DND-41 (cell line): ENCODE measurements around the gene GOLGA6A.

Source experiments
- EZH2 ChIP-seq: IDR thresholded peaks from 3 replicates; pipeline ENCODE4 v1.6.1; 2012; ENCODE audit warnings: borderline replicate concordance, low read depth, mild to moderate bottlenecking, moderate library complexity, low read length, inconsistent platforms; ENCODE audit not compliant: severe bottlenecking
- TF ChIP-seq, protein P1 (sequence below): IDR thresholded peaks from 2 replicates; pipeline ENCODE4 v1.5.1; 2012; ENCODE audit warnings: borderline replicate concordance, low read length, moderate library complexity, mild to moderate bottlenecking; ENCODE audit not compliant: poor library complexity, severe bottlenecking; ENCODE audit errors: extremely low read depth

DNA sequence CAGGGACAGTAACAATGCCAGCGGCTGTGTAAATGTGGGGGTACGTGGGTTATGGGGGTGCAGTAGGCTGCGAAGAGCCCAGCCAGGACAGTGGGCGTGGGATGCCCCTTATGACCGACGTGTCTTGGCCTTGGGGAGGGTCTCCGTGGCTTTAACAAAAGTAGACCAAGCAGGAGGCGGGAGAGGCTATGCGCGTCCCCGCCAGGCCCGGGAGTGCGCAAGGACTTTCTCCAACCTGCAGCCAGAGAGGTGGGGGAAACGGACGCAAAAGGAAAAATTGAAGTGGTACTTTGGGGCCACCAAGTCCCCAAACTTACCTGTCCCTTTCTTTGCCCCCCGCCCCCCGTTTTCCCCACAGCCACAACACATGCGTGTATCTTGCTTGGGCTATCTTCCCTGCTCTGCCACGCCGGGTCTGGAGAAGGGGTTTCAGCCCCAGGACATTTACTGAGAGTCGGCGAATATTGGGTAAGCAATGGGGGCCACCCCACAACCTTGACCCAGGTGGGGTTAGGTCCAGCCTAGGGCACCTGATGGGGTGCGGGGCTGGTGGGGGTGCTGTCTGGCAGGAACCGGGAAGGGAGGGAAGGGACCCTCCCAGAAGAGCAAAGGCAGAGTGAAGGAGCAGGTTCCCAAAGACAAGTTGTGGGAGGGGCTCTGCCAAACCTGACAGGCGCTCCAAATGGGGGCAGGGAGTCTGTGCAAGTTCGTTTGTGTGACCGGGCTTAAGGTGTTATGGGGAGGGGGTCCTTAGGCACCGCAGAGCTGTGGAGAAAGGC is 48.7 kb upstream of the GOLGA6A start:
- TF ChIP-seq, protein P1, sequence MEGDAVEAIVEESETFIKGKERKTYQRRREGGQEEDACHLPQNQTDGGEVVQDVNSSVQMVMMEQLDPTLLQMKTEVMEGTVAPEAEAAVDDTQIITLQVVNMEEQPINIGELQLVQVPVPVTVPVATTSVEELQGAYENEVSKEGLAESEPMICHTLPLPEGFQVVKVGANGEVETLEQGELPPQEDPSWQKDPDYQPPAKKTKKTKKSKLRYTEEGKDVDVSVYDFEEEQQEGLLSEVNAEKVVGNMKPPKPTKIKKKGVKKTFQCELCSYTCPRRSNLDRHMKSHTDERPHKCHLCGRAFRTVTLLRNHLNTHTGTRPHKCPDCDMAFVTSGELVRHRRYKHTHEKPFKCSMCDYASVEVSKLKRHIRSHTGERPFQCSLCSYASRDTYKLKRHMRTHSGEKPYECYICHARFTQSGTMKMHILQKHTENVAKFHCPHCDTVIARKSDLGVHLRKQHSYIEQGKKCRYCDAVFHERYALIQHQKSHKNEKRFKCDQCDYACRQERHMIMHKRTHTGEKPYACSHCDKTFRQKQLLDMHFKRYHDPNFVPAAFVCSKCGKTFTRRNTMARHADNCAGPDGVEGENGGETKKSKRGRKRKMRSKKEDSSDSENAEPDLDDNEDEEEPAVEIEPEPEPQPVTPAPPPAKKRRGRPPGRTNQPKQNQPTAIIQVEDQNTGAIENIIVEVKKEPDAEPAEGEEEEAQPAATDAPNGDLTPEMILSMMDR: no peak
- no peak for TF ChIP-seq EZH2
